Right lobe of liver (tissue), 4 donors: ENCODE measurements around the gene RIMBP2.

Experiments
- CTCF ChIP-seq, 4 donors: fragments of 200-600 bp in 3 of 4; fragments of 450-650 bp in 1 of 4; IDR thresholded peaks; one replicate each; pipeline versions ENCODE4 v1.5.1 to v1.8.0; 2016 to 2022; ENCODE audit warnings: antibody characterized with exemption in 4 of 4, mild to moderate bottlenecking in 2 of 4
- POLR2A ChIP-seq: fragments of 450-650 bp; IDR thresholded peaks from one replicate; pipeline ENCODE4 v1.6.1; 2017; ENCODE audit warnings: antibody characterized with exemption, mild to moderate bottlenecking
- donor health status: DM: no; HTN: no; CAD: no.
- donor health status: DM: no; HTN: no; CAD: no.
- donor health status: DM: no; HTN: yes; CAD: no.

DNA sequence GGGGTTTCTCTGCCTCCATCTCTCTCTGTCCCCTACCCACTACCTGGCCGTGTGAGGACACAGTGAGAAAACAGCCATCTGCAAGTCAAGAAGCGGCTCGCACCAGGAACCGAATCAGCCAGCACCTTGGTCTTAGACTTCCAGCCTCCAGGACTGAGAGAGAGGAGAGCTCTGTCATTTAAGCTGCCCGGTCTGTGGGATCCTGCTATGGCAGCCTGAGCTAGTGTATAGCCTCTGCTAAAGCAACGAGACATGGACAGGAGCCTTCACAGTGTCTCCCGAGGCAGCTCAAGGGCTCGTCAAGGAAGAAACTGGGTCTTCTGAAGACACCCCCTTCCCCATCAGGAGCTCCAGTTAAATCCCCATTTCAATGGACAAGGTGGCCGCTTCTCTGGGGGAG lies 192.9 kb downstream of the RIMBP2 start:
- TF ChIP-seq CTCF (IDR thresholded peaks at IDR 0.05), result no peak
- TF ChIP-seq POLR2A, result no peak
